Measurements from ENCODE around the gene ZNF70.
A peak's percentile ranks its signal among the peaks of the same experiment; 100 is the strongest.

ZNF70 gene

GRCh38 chr22:23750714-23751440 lies at the start of gene ZNF70:
Gene ZNF70 (minus strand): TSS chr22:23751112. CDS start chr22:23745140, 5,972 bp downstream.
- Histone ChIP-seq H3K9me3 (ENCODE audit: control insufficient read depth, insufficient read depth, low read length) (no peaks in the 10 kb centered on the region), H3K9ac (ENCODE audit: low read depth, low read length) (peak within 1 kb of the TSS; percentile 85), H3K27ac (ENCODE audit: low read depth, low read length) (peak within 1 kb of the TSS; percentile 79), H3K36me3 (ENCODE audit: control insufficient read depth, insufficient read depth, low read length) (no peaks in the 10 kb centered on the region), H3K4me3 (ENCODE audit: low read depth, low read length) (peak within 1 kb of the TSS; percentile 84), H3K4me1 (ENCODE audit: control insufficient read depth, insufficient read depth, low read length) (peaks cover 4% of the 10 kb centered on the region; the same call in 1 of the 2 replicates), H3K27me3 (ENCODE audit: control insufficient read depth, insufficient read depth, low read length) (no peaks in the 10 kb centered on the region)

- Histone ChIP-seq H3K9me3 (ENCODE audit: control insufficient read depth, insufficient read depth, low read length) (no peaks in the 10 kb centered on the region), H3K27me3 (ENCODE audit: control insufficient read depth, insufficient read depth, low read length) (no peaks in the 10 kb centered on the region), H3K36me3 (ENCODE audit: control insufficient read depth, insufficient read depth, low read length) (peaks cover 79% of the 10 kb centered on the region), H3K4me3 (ENCODE audit: low read depth, low read length) (no peak overlapping the region), H3K27ac (ENCODE audit: low read depth, low read length) (no peak overlapping the region), H3K9ac (ENCODE audit: low read depth, low read length) (no peak overlapping the region), H3K4me1 (ENCODE audit: control insufficient read depth, insufficient read depth, low read length) (no peaks in the 10 kb centered on the region)
Observed at GRCh38 chr22:23796461-23796860, 45.5 kb upstream of the ZNF70 start.

- Histone ChIP-seq H3K4me3 (ENCODE audit: low read depth, low read length) (no peak overlapping the region), H3K9me3 (ENCODE audit: control insufficient read depth, insufficient read depth, low read length) (no peaks in the 10 kb centered on the region), H3K4me1 (ENCODE audit: control insufficient read depth, insufficient read depth, low read length) (peaks cover 12% of the 10 kb centered on the region), H3K27ac (ENCODE audit: low read depth, low read length) (no peak overlapping the region), H3K9ac (ENCODE audit: low read depth, low read length) (no peak overlapping the region), H3K36me3 (ENCODE audit: control insufficient read depth, insufficient read depth, low read length) (peaks cover 62% of the 10 kb centered on the region), H3K27me3 (ENCODE audit: control insufficient read depth, insufficient read depth, low read length) (no peaks in the 10 kb centered on the region)
Observed at GRCh38 chr22:23793326-23793725, 42.4 kb upstream of the ZNF70 start.

- Histone ChIP-seq H3K9ac (ENCODE audit: low read depth, low read length) (no peak overlapping the region), H3K4me1 (ENCODE audit: control insufficient read depth, insufficient read depth, low read length) (peaks cover 12% of the 10 kb centered on the region), H3K27ac (ENCODE audit: low read depth, low read length) (no peak overlapping the region), H3K36me3 (ENCODE audit: control insufficient read depth, insufficient read depth, low read length) (peaks cover 53% of the 10 kb centered on the region), H3K4me3 (ENCODE audit: low read depth, low read length) (no peak overlapping the region), H3K27me3 (ENCODE audit: control insufficient read depth, insufficient read depth, low read length) (no peaks in the 10 kb centered on the region), H3K9me3 (ENCODE audit: control insufficient read depth, insufficient read depth, low read length) (no peaks in the 10 kb centered on the region)
Observed at GRCh38 chr22:23791738-23792645, 41.1 kb upstream of the ZNF70 start.

GRCh38 chr22:23790819-23791737 lies 40.2 kb upstream of the ZNF70 start:
- H3K27ac ChIP-seq (ENCODE audit: low read depth, low read length), result no peak overlapping the region
- H3K27me3 ChIP-seq (ENCODE audit: control insufficient read depth, insufficient read depth, low read length), result no peaks in the 10 kb centered on the region
- H3K4me1 ChIP-seq (ENCODE audit: control insufficient read depth, insufficient read depth, low read length), result peaks cover 18% of the 10 kb centered on the region
- H3K36me3 ChIP-seq (ENCODE audit: control insufficient read depth, insufficient read depth, low read length), result peaks cover 47% of the 10 kb centered on the region
- no peak overlapping the region for H3K9ac ChIP-seq (ENCODE audit: low read depth, low read length)
- no peaks in the 10 kb centered on the region for H3K9me3 ChIP-seq (ENCODE audit: control insufficient read depth, insufficient read depth, low read length)
- no peak overlapping the region for H3K4me3 ChIP-seq (ENCODE audit: low read depth, low read length)

GRCh38 chr22:23789638-23790037 lies 38.7 kb upstream of the ZNF70 start:
- no peak overlapping the region for H3K4me3 ChIP-seq (ENCODE audit: low read depth, low read length)
- H3K36me3 ChIP-seq (ENCODE audit: control insufficient read depth, insufficient read depth, low read length), result peaks cover 36% of the 10 kb centered on the region
- peaks cover 18% of the 10 kb centered on the region for H3K4me1 ChIP-seq (ENCODE audit: control insufficient read depth, insufficient read depth, low read length)
- H3K27me3 ChIP-seq (ENCODE audit: control insufficient read depth, insufficient read depth, low read length), result no peaks in the 10 kb centered on the region
- H3K9ac ChIP-seq (ENCODE audit: low read depth, low read length), result no peak overlapping the region
- peak overlapping the region; percentile 7 for H3K27ac ChIP-seq (ENCODE audit: low read depth, low read length)
- H3K9me3 ChIP-seq (ENCODE audit: control insufficient read depth, insufficient read depth, low read length), result no peaks in the 10 kb centered on the region

- H3K27me3 ChIP-seq (ENCODE audit: control insufficient read depth, insufficient read depth, low read length), result no peaks in the 10 kb centered on the region
- no peak overlapping the region for H3K4me3 ChIP-seq (ENCODE audit: low read depth, low read length)
- H3K9ac ChIP-seq (ENCODE audit: low read depth, low read length), result no peak overlapping the region
- peak overlapping the region; percentile 7 for H3K27ac ChIP-seq (ENCODE audit: low read depth, low read length)
- no peaks in the 10 kb centered on the region for H3K9me3 ChIP-seq (ENCODE audit: control insufficient read depth, insufficient read depth, low read length)
- peaks cover 18% of the 10 kb centered on the region for H3K4me1 ChIP-seq (ENCODE audit: control insufficient read depth, insufficient read depth, low read length)
- H3K36me3 ChIP-seq (ENCODE audit: control insufficient read depth, insufficient read depth, low read length), result peaks cover 30% of the 10 kb centered on the region
Observed at GRCh38 chr22:23789121-23789520, 38.2 kb upstream of the ZNF70 start.

- H3K27ac ChIP-seq (ENCODE audit: low read depth, low read length), result peak overlapping the region; percentile 100
Observed at GRCh38 chr22:23787910-23788309, 37.0 kb upstream of the ZNF70 start.

GRCh38 chr22:23787600-23787896 lies 36.6 kb upstream of the ZNF70 start:
- Histone ChIP-seq H3K9me3 (ENCODE audit: control insufficient read depth, insufficient read depth, low read length) (no peaks in the 10 kb centered on the region), H3K27me3 (ENCODE audit: control insufficient read depth, insufficient read depth, low read length) (no peaks in the 10 kb centered on the region), H3K27ac (ENCODE audit: low read depth, low read length) (peak overlapping the region; percentile 100), H3K4me3 (ENCODE audit: low read depth, low read length) (peak overlapping the region; percentile 88), H3K4me1 (ENCODE audit: control insufficient read depth, insufficient read depth, low read length) (peaks cover 18% of the 10 kb centered on the region), H3K36me3 (ENCODE audit: control insufficient read depth, insufficient read depth, low read length) (peaks cover 16% of the 10 kb centered on the region; the same call in 1 of the 2 replicates), H3K9ac (ENCODE audit: low read depth, low read length) (peak overlapping the region; percentile 70)

More at GRCh38 chr22:23787910-23788309, 37.0 kb upstream of the ZNF70 start:
- Histone ChIP-seq H3K36me3 (ENCODE audit: control insufficient read depth, insufficient read depth, low read length) (peaks cover 19% of the 10 kb centered on the region), H3K4me3 (ENCODE audit: low read depth, low read length) (peak overlapping the region; percentile 88), H3K9ac (ENCODE audit: low read depth, low read length) (peak overlapping the region; percentile 70; the same call in 1 of the 2 replicates), H3K9me3 (ENCODE audit: control insufficient read depth, insufficient read depth, low read length) (no peaks in the 10 kb centered on the region), H3K27me3 (ENCODE audit: control insufficient read depth, insufficient read depth, low read length) (no peaks in the 10 kb centered on the region), H3K4me1 (ENCODE audit: control insufficient read depth, insufficient read depth, low read length) (peaks cover 18% of the 10 kb centered on the region)

- H3K27ac ChIP-seq (ENCODE audit: low read depth, low read length), result peak within 1 kb of the TSS; percentile 100
Observed at GRCh38 chr22:23786752-23787599, 36.1 kb upstream of the ZNF70 start, which contains the start of gene SMARCB1. Gene SMARCB1 (plus strand): TSS chr22:23786966. CDS start chr22:23787170, 204 bp downstream.

More at GRCh38 chr22:23786752-23787599, 36.1 kb upstream of the ZNF70 start, which contains the start of gene SMARCB1:
- Histone ChIP-seq H3K9me3 (ENCODE audit: control insufficient read depth, insufficient read depth, low read length) (no peaks in the 10 kb centered on the region), H3K36me3 (ENCODE audit: control insufficient read depth, insufficient read depth, low read length) (peaks cover 10% of the 10 kb centered on the region; the same call in 1 of the 2 replicates), H3K4me1 (ENCODE audit: control insufficient read depth, insufficient read depth, low read length) (peaks cover 18% of the 10 kb centered on the region), H3K4me3 (ENCODE audit: low read depth, low read length) (peak within 1 kb of the TSS; percentile 88), H3K9ac (ENCODE audit: low read depth, low read length) (peak within 1 kb of the TSS; percentile 98), H3K27me3 (ENCODE audit: control insufficient read depth, insufficient read depth, low read length) (no peaks in the 10 kb centered on the region)
